NCI-H460 (cell line): Measurements from ENCODE around the gene TECTB. TPM values are rescaled to one million over a fixed set of nuclear protein-coding genes. Genes with fewer than 3 reads are reported as not detected.

Experiments used
- DNase-seq: peaks from one replicate; pipeline ENCODE4 v3.0.0-alpha.2; 2016; ENCODE audit warnings: low read depth; ENCODE audit errors: extremely low read depth
- total RNA-seq: library from RNA; depleted of rRNA; stranded (reverse); fragments of >200 nt; shearing (Covaris generic); gene quantifications from 2 replicates; pipeline ENCODE4 v1.2.3, GENCODE V29; 2014

The TECTB gene
- total RNA-seq, 1 experiment from 2014 or later: not detected

DNA sequence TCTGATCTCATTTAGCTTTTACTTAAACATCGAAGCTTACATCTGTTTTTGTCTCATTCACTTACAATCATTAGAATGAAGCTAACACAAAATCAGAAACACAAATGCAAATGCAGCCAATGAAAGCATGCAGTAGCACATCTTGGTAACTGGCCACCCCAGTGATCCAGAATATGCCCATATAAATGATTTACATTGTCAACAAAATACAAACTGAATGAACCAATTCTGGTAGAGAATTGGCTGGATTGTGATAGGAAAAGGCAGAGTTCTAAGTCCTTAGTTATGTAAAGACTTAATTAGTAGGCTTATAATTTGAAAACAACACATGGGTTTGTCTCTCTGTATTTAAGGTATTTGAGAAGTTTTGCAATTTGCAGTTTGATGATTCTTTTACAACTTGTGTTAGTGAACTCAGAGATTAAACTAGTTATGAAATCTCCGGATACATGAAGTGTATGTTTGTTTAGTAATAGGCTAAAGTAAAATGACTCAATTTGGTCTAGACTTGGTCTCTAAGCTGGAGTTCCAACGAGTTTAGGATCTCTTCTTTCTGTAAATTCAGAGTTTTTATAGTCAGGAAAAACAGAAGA, 21.2 kb downstream of the TECTB start:
- DNase-seq: no peak

DNA sequence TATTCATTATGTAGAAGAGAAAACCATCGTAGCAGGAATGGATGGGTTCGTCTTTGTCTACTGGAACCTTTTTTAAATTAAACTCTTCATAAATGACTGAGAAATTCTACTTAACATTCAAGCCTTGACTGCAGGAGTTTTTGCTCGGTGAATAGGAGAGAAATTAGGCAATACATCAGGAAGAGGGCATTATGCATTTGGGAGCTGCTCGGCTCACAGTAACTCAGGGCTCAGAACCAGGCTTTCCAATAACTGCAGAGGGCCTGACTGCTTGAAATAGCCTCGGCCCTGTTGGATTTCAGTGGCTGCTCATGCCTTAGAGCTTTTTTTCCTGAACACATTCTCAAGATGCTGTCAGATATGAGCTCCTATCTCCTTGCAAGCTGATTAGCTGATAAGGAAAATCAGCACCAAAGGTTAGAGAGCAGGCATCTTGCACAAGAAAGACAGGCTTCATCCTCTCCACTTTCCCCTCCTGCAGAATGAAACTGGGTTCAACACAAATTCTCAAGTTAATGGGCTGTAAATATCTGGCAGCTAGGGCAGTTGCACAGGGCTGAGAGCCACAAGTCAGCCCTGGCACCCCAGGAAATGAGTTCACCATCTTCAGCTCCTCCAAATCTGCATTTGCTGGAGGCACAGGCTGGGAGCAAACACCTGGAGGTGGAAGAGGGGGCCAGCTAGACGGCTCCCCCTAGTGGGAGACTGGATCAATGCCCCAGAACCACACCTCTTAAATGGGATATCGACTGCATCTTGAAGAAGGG, 24.3 kb downstream of the TECTB start:
- DNase-seq: peak; percentile 35

DNA sequence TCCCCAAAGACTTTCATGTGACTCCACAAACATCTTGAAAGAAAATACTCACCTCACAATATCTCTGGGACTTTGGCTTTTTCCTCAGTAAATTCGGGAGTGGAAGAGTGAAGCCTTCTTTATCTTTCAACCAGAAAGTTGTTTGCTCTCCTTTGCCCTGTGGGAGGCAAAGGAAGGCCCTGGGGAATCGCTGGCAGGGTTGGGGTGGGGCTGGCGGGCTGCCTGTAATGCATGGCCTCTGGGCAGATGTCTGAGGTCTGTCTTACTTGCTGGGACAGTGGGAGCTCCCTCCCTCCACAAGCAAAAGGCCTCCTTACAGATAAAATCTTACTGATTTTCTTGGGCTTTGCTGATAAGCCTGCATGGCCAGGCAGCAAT, 24.9 kb downstream of the TECTB start:
- DNase-seq: no peak

DNA sequence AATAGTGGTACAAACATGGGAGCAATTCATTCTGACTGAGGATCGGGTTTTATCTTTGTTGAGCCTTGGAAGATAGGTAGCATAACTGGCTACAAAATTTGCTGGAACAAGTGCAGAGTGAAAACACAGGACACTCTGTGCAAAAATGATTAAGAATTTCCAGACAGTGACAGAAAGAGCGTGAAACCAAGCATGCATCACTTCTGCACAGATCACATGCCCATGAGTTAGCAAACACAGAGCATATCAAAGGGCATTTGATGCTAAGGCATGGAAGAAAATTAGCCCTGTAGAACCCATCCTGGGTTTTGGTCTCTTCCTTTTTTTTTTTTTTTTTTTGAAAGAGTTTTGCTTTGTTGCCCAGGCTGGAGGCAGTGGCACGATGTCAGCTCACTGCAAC, 28.3 kb downstream of the TECTB start:
- no peak for DNase-seq

GRCh38 chr10:112313234-112313633, 30.0 kb downstream of the TECTB start:
- DNase-seq: no peak

- no peak for DNase-seq
Observed at GRCh38 chr10:112313911-112314310, 30.7 kb downstream of the TECTB start.

DNA sequence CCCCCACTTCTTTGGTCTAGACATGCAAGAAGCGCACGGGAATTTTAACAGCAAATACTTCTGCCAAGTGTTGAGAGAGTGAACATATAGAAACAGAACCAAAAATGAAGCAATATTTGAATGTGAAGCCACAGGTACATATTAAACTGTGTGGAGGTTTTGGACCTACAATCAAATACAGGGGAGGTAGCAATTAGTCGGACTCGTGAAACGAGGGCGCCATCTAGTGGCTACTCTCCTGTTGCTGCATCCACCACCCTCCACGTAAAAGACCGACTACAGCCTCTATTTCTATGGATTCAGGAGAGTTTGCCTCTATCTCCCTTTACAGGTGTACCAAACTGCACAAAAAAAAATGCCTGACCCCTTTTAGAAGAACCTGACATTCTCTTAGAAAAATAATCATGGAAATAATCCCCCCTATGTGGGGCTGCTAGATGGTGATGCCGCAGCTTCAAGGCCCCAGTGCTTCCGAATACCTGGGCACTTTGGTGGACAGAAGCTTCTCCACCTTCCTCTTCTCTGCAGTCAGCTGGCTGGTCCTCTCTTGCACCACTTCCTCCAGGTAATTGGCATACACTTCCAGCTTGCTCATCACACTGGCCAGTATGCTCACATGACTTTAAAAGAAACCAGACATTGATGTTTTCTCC, 31.7 kb downstream of the TECTB start:
- DNase-seq: peak; percentile 71

GRCh38 chr10:112327678-112328077, 44.5 kb downstream of the TECTB start:
- no peak for DNase-seq

DNA sequence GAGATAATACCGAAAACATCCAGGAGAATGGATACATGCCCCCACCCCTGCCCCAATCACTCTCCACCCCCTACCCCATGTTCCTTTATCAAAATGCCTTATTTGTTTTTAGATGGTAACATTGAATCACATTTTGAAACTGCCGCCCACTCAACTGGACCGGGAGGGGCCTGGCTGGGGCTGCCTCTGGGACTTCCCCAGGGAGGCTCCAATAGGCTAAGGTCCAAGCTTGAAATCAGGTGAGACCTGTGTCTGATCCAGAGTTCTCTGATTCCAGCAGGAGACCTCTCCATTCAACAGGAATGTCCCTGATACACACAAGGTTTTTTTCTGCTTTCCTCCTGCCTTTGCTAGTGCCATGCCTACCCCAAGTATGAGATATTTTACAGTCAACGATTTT, 47.0 kb downstream of the TECTB start:
- no peak for DNase-seq

- DNase-seq: no peak
Observed at GRCh38 chr10:112330607-112331160, 47.5 kb downstream of the TECTB start.

- no peak for DNase-seq
Observed at GRCh38 chr10:112332022-112332421, 48.8 kb downstream of the TECTB start.

DNA sequence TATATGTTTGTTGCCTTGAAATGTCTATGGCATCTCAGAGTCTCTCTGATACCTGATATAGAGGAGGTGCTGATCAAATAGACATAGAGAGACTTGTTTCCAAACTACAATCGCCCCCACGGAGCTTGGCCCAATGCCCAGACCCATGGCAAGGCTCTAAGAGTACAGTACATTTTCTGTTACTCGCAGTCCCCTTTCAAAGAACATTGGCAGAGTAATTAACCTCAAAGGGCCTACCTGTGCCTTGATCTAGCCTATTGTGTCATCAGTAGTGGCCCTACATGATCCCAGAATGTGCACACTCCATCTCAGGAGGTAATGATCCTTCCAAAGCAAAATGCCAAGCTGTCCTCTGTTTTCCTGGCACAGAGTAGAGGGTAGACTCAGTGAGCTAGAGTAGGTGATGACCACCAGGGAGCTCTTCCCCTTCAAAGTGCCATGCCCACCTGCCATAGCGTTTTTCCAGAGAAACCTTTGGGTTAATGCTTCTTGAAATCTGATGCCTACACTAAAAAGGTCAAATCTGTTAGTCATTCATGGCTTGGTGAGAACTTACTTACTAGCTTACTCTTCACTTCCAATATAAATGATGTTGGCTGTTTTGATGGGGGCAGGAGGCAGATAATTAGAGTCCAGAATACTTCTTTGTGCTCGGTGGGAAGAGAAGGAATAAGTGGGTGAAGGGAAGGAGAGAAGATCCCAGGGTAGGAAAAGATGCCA, 49.5 kb downstream of the TECTB start:
- DNase-seq: no peak

- no peak for DNase-seq
Observed at GRCh38 chr10:112333452-112333851, 50.3 kb downstream of the TECTB start.

GRCh38 chr10:112335111-112335867, 52.1 kb downstream of the TECTB start:
- DNase-seq: no peak

DNA sequence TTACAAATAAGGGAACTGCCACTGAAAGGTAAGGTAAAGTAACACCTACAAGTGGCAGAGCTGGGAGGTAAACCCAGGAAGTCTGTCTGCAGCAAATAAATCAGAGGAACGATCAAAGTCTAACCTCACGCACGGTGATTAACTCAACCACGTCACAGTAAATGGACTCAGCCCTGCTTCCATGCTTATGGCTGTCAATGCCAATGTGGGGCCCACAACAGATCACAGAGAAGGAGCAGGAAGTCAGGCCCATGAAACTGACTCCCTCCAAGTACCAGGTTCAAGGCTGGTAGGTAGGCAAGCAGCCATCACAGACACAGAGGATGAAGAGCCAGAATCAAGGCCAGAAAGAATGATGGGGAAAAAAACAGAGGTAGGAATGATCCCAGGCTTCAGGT, 52.7 kb downstream of the TECTB start:
- DNase-seq: no peak

GRCh38 chr10:112336556-112337201, 53.5 kb downstream of the TECTB start:
- DNase-seq: no peak

DNA sequence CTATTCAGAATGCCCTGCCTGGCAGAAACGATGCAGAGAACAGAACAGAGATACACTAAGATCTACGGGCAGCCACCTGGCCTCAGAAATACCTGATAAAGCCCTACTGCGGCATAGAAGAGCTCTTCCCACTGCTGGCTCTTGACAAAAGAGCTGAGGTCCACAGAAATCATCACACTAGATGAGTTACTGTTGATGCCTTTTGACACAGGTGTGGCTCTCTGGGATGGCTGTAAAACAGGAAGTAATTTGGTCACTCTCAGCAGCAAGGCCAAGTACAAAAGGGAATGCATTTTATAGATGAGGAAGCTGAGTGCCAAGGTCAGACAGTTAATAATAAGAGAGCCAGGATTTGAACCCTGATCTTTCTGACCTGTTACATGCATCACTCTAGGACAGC, 55.8 kb downstream of the TECTB start:
- DNase-seq: no peak

DNA sequence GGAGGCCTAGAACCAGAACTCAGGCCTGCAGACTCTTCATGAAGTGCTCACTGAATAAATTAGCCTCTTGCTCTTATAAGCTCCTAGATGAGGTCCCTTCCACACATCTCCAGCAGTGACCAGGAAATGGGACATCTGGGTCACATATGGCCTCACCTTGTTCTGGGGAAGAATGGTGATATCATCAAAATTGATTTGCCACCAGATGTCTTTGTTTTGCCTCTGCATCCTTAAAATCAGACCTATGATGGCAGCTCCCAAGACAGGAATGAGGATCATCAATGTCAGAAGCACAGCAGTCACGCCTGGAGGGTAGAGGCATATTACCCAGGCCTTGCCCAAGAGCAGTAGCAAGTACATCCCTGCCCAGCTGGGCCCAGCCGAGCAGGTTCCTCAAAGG, 57.4 kb downstream of the TECTB start:
- DNase-seq: no peak

GRCh38 chr10:112343056-112343806, 60.0 kb downstream of the TECTB start:
- DNase-seq: no peak
